Hippocampal formation (tissue), 2 donors: ENCODE data around the gene ARMCX1.
"Not testable (repeated sequence)": the region's sequence is repeated elsewhere in the genome, so short reads cannot be mapped to it uniquely, and the experiment has no call there.

ENCODE experiments used
- DNase-seq, 2 donors: peaks; one replicate each; lab custom pipeline; 2025; lab: John Stamatoyannopoulos, UW

The ARMCX1 gene

DNA sequence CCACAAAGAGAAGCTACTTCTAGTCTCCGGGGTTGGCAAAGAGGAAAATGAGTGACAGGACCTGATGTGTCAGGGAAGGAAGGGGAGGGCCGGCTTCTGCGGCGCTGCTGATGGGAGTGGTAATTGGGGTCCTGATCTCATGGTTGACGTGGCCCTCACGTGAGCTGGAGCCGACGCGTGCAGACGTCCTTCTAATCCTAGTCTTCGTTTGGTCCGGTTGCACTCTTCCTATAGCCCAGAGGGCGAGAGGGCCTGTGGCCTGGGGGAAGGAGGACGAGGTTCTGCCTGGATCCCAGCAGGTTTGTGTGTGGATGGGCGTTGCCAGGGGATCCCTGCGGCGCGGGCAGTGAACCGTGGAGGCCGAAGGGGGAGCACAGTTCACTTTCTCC, at the start of gene ARMCX1:
Gene ARMCX1, plus strand, starts transcription at position 186 of the 389 bp plus-strand sequence. CDS start 2,384 bp downstream, outside the sequence.
- DNase-seq: peak; percentile 22 to 55

- not testable (repeated sequence) for DNase-seq
Observed at GRCh38 chrX:101502929-101503328, 47.4 kb upstream of the ARMCX1 start.

DNA sequence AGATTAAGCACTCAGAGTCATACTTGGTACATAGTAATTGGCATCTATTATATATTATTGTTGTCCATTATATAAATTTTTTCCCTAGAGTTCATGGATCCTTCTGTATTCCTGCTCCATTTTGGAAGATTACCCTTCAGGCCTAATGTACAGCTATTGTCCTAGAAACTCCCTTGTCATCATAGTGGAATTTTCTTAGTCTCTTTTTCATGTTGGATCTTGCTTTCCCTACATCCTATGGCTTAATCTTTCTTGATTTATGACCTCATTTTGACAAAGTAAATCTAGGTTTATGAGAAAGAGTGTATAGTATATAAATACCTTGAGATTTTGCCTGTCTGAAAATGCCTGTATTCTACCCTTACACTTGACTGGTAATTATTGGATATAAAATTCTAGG, 43.0 kb upstream of the ARMCX1 start:
- DNase-seq: no peak

DNA sequence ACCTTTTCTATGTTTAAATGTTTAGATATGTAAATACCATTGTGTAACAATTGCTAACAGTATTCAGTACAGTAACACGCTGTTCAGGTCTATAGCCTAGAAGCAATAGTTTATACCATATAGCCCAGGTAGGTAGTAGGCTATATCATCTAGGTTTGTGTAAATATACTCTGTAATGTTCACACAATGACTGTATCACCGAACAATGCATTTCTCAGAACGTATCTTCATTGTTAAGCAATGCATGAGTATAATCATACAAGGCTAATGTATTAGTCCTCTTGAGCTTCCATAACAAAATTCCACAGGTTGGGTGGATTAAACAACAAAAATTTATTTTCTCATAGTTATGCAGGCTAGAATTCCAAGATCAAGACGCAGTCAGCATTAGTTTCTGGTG, 42.4 kb upstream of the ARMCX1 start:
- no peak for DNase-seq

DNA sequence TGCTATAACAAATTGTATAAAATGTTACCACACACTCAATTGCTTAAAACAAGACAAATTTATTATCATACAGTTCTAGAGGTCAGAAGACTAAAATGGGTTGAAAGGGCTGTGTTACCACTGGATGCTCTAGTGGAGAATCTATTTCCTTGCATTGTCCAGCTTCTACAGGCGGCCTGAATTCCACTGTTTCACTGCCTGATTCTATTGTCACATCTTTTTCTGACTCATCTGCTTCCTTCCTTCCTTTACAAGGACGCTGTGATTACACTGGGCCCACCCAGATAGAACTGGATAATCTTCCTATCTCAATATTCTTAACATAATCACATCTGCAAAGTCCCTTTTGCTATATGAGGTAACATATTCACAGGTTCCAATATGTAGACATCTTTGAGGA, 19.4 kb upstream of the ARMCX1 start:
- DNase-seq: no peak

DNA sequence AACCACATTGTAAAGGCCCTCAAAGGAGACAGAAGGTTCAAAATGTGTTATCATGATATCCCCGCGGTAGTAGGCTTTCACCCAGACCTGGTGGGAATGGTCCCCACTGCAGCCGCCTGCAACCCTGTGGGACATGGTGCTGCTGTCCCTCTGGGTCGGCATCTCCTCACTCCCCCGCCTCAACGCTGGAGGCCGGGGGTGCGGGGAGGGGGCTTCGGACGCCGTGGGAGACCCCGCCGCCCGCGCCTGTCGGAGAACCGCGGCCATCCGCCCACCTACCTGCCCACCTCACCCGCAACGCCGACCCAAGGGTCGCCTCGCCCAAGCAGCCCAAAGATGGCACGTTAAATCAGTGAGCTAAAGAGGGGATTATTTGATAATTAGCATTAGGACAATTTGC, 11.2 kb upstream of the ARMCX1 start:
- no peak for DNase-seq

DNA sequence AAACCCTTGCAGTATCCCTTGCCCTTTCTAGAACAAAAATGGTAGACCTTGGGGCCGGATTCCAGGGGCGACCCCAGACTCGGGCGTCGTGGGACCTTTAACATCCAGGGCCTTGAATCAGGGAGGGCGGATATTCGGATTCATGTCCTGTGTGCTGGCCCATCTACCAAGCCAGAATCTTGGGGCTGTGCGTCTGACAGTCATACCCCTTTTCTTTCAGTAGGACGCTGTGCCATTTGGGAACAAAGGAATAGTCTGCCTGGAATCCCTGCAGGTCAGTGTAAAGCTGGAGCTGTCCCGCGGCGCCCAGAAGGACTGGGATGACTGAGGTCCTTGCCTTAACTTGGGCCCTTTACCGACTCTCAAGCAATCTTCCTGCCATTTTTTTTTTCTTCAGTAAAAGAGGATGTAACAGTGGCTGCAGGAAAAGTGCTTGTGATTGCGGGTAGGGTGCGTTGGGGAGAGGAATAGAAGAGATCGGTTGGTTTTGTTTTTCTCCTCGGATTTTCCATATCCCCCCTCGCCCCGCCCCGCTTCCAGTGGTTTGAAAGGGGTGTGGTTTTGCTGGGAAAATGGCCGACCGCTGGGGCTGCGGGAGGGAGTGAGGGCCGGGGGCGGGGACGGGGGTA, 518 bp downstream of the ARMCX1 start:
- DNase-seq: peak; percentile 13 to 24

DNA sequence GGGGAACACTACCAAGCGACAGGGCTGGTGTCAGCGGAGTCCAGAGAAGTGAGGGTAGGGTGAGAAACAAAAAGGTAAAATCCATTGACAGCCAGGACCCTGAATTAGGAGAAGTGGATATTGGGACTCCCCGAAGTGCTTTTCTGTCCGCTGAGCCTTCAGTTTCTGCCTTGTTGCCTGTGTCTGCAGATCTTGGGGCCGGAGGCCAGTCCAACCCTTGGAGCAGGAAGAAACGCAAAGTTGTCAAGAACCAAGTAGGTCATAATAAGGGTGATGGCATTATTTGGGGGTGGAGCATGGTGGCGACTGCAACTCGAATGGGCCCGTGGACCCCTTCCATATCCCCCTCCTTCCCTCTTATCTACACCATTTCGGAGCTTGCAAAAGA, 1.0 kb downstream of the ARMCX1 start:
- DNase-seq: no peak

DNA sequence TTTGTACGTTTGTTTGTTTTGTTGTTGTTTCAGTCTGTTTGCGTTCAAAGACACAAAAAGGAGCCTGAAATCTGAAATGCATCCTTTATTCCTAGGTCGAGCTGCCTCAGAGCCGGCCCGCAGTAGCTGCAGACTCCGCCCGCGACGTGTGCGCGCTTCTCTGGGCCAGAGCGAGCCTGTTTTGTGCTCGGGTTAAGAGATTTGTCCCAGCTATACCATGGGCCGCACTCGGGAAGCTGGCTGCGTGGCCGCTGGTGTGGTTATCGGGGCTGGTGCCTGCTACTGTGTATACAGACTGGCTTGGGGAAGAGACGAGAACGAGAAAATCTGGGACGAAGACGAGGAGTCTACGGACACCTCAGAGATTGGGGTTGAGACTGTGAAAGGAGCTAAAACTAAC, 2.4 kb downstream of the ARMCX1 start:
- no peak for DNase-seq

DNA sequence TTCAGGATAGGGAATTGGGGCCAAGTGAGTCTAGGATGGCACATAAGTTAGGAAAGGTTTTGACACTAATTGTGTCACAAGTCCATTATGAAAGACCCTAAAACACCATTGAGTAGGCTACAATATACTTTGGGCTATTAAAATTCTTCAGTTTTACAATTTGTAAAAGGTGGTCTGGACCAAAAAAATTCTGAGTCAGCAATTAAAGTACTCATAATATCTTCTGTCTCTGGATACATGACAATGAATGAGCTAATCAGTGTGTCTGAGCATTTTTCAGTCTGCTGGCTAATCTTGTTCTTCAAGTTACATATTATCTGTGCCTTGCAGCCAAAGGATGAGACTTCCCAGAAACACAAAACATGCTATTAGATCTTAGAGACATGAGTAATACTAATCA, 14.3 kb downstream of the ARMCX1 start:
- DNase-seq: no peak

- peak; percentile 6 to 47 for DNase-seq
Observed at GRCh38 chrX:101595739-101596419, 45.5 kb downstream of the ARMCX1 start.

- not testable (repeated sequence) for DNase-seq
Observed at GRCh38 chrX:101599592-101599991, 49.2 kb downstream of the ARMCX1 start.

DNA sequence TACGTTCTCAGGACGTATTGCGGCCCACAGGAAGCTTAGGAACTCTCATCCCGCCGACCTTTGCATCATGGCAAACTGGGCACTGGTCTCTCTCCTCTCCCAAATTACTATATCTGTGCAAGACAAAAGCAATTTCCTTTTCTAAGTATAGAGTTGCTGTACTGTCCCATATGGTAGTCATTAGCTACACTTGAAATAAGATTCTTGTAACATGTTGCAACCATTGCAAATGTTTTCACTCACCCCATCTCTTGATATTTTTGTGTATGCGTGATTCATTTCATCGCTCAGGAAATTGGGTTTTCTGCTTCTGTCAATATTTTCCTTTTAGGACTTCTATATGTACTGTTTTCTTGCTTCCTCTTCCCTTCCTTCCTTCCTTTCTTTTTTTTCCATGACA, 51.7 kb downstream of the ARMCX1 start:
- DNase-seq: no peak
